ENCODE measurements around the gene BCAS3. TPM values are rescaled to one million over a fixed set of nuclear protein-coding genes. Genes with fewer than 3 reads are reported as not detected.

The BCAS3 gene
- total RNA-seq, 1 donor from 2014 or later = 64.9 TPM

GRCh38 chr17:60637683-60638082 is 40.0 kb upstream of the BCAS3 start:
- H3K4me3 Mint-ChIP-seq = no peak overlapping the region
- H3K27ac Mint-ChIP-seq = no peak overlapping the region
- H3K4me1 Mint-ChIP-seq = peaks cover 7% of the 10 kb centered on the region
- DNase-seq (ENCODE audit: low spot score in 2 of 2, unreplicated experiment in 2 of 2) = no peak
- peaks cover 27% of the 10 kb centered on the region for H3K36me3 Mint-ChIP-seq
- no peaks in the 10 kb centered on the region for H3K9me3 Mint-ChIP-seq
- H3K27me3 Mint-ChIP-seq (ENCODE audit: low read depth) = no peaks in the 10 kb centered on the region
- TF ChIP-seq CTCF (IDR thresholded peaks at IDR 0.05; ENCODE audit: unreplicated experiment) = no peak

GRCh38 chr17:60639019-60639330 is 38.7 kb upstream of the BCAS3 start:
- no peak overlapping the region for H3K4me3 Mint-ChIP-seq
- H3K9me3 Mint-ChIP-seq = no peaks in the 10 kb centered on the region
- peaks cover 25% of the 10 kb centered on the region for H3K36me3 Mint-ChIP-seq
- peak; percentile 22 for TF ChIP-seq CTCF (IDR thresholded peaks at IDR 0.05; ENCODE audit: unreplicated experiment)
- H3K4me1 Mint-ChIP-seq = peaks cover 7% of the 10 kb centered on the region
- DNase-seq (ENCODE audit: low spot score in 2 of 2, unreplicated experiment in 2 of 2) = no peak
- no peaks in the 10 kb centered on the region for H3K27me3 Mint-ChIP-seq (ENCODE audit: low read depth)
- no peak overlapping the region for H3K27ac Mint-ChIP-seq

- no peak for DNase-seq (ENCODE audit: low spot score in 2 of 2, unreplicated experiment in 2 of 2)
- no peaks in the 10 kb centered on the region for H3K27me3 Mint-ChIP-seq (ENCODE audit: low read depth)
- H3K36me3 Mint-ChIP-seq = peaks cover 25% of the 10 kb centered on the region
- peaks cover 7% of the 10 kb centered on the region for H3K4me1 Mint-ChIP-seq
- no peak overlapping the region for H3K4me3 Mint-ChIP-seq
- H3K27ac Mint-ChIP-seq = no peak overlapping the region
- no peaks in the 10 kb centered on the region for H3K9me3 Mint-ChIP-seq
- peak; percentile 34 for TF ChIP-seq CTCF (IDR thresholded peaks at IDR 0.05; ENCODE audit: unreplicated experiment)
Measured at GRCh38 chr17:60640503-60640902, 37.1 kb upstream of the BCAS3 start.

- H3K27me3 Mint-ChIP-seq (ENCODE audit: low read depth) = no peaks in the 10 kb centered on the region
- no peak for DNase-seq (ENCODE audit: low spot score in 2 of 2, unreplicated experiment in 2 of 2)
- no peak for TF ChIP-seq CTCF (IDR thresholded peaks at IDR 0.05; ENCODE audit: unreplicated experiment)
- no peak overlapping the region for H3K4me3 Mint-ChIP-seq
- H3K27ac Mint-ChIP-seq = no peak overlapping the region
- H3K36me3 Mint-ChIP-seq = peaks cover 21% of the 10 kb centered on the region
- no peaks in the 10 kb centered on the region for H3K9me3 Mint-ChIP-seq
- peaks cover 9% of the 10 kb centered on the region for H3K4me1 Mint-ChIP-seq
Measured at GRCh38 chr17:60641126-60641525, 36.5 kb upstream of the BCAS3 start.

- Mint-ChIP-seq H3K27me3 (ENCODE audit: low read depth) (no peaks in the 10 kb centered on the region), H3K9me3 (no peaks in the 10 kb centered on the region), H3K4me1 (peaks cover 12% of the 10 kb centered on the region), H3K27ac (peak overlapping the region; percentile 5), H3K36me3 (peaks cover 17% of the 10 kb centered on the region), H3K4me3 (no peak overlapping the region)
- DNase-seq (ENCODE audit: low spot score in 2 of 2, unreplicated experiment in 2 of 2) = peak; percentile 42 to 63
- peak; percentile 19 for TF ChIP-seq CTCF (IDR thresholded peaks at IDR 0.05; ENCODE audit: unreplicated experiment)
Measured at GRCh38 chr17:60641810-60642220, 35.8 kb upstream of the BCAS3 start.

GRCh38 chr17:60645918-60646523 is 31.6 kb upstream of the BCAS3 start:
- Mint-ChIP-seq H3K4me3 (no peak overlapping the region), H3K36me3 (peaks cover 25% of the 10 kb centered on the region), H3K27me3 (ENCODE audit: low read depth) (no peaks in the 10 kb centered on the region), H3K27ac (peak overlapping the region; percentile 85), H3K4me1 (peaks cover 12% of the 10 kb centered on the region), H3K9me3 (peaks cover 7% of the 10 kb centered on the region)
- no peak for TF ChIP-seq CTCF (IDR thresholded peaks at IDR 0.05; ENCODE audit: unreplicated experiment)
- DNase-seq (ENCODE audit: low spot score in 2 of 2, unreplicated experiment in 2 of 2) = no peak
